Neural progenitor cell (in vitro differentiated cells): Measurements from ENCODE around the gene EPB41L3.

Source experiments
- CTCF ChIP-seq: fragments of 200-600 bp; sonication (generic); IDR thresholded peaks from 2 replicates; pipeline ENCODE4 v1.5.1; 2017; ENCODE audit warnings: antibody characterized with exemption, mild to moderate bottlenecking
- EZH2 ChIP-seq: fragments of 200-600 bp; sonication (generic); IDR thresholded peaks from 2 replicates; pipeline ENCODE4 v1.6.1; 2017; ENCODE audit warnings: antibody characterized with exemption, mild to moderate bottlenecking, moderate library complexity

- TF ChIP-seq EZH2 (no peak), CTCF (no peak)
Measured at GRCh38 chr18:5425721-5426120, 118.1 kb downstream of the EPB41L3 start.
